Skin of body (tissue), 2 donors: ENCODE data around the gene SLU7. TPM values are rescaled to one million over a fixed set of nuclear protein-coding genes. Genes with fewer than 3 reads are reported as not detected.

Experiments
- DNase-seq: peaks from one replicate; lab custom pipeline; 2025; lab: John Stamatoyannopoulos, UW
- total RNA-seq: library from RNA; depleted of rRNA; stranded (reverse); fragments of >200 nt; gene quantifications from one replicate; pipeline ENCODE4 v1.2.3, GENCODE V29; 2014

The SLU7 gene
- total RNA-seq, 1 donor from 2014 or later = 42.7 TPM

DNA sequence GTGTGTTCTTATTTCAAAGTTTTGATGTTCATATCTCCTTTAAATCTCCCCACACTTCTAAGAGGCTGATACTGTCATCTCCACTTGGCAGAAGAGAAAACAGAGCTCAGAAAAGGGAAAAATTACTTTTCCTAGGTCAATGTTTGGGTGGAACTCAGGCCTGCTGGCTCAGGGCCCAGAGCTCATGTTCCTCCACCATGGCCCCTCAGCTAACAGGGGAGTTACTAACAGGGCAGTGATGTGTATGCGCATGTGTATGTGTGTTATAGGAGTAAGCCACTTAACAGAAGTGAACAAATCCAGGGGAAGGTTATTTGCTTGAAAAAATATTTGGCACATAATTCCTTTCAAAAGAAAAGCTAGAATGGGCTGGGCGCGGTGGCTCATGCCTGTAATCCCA lies 51.0 kb downstream of the SLU7 start:
- peak; percentile 67 for DNase-seq

GRCh38 chr5:160367261-160367660 lies 51.6 kb downstream of the SLU7 start:
- DNase-seq = no peak

- DNase-seq = no peak
Measured at GRCh38 chr5:160366230-160366629, 52.7 kb downstream of the SLU7 start.

GRCh38 chr5:160363660-160364395 lies 55.1 kb downstream of the SLU7 start:
- peak; percentile 90 for DNase-seq

DNA sequence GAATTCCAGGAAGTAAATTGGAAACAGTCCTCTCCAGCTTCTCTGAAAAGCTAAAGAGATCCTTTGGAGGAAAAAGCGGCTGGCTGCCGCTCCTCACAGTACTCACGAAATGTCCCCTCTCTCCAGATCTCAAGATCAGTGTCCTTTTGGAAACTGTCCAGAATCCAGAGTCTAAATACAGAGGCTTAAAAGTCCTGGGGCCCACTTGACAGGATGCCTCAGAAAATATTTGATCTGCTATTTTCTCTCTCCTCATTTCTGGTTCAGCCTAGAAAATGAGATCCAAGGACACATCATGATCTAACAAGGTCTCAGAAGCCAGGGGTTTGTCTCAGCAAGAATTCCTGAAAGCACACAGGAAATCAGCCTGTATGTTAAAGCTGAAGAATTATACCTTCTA lies 55.7 kb downstream of the SLU7 start:
- DNase-seq = peak; percentile 88

- DNase-seq = no peak
Measured at GRCh38 chr5:160361624-160362228, 57.2 kb downstream of the SLU7 start.

- no peak for DNase-seq
Measured at GRCh38 chr5:160360310-160360709, 58.6 kb downstream of the SLU7 start.

- no peak for DNase-seq
Measured at GRCh38 chr5:160359816-160360215, 59.1 kb downstream of the SLU7 start.

- DNase-seq = peak; percentile 55
Measured at GRCh38 chr5:160359242-160359641, 59.6 kb downstream of the SLU7 start.

- peak; percentile 79 for DNase-seq
Measured at GRCh38 chr5:160357861-160358411, 60.9 kb downstream of the SLU7 start.

DNA sequence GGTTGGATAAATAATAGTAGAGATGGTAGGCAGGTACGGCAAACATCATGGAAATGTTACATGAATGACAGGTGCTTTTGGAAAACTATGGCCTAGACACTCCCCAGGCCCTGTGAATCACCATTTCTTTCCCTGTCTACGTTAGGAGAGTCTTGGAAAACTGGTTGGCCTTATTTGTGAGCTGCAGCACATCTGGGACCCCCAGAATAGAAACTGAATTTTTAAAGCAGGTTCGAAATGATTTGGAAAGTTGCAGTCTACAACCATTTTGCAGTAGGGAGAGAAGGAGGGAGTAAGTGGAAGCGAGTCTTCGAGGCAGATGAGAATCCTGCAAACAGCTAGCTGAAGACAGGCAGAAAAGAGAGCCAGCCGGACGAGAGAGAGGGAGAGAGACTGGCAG lies 61.5 kb downstream of the SLU7 start:
- DNase-seq = no peak

GRCh38 chr5:160356550-160357347 lies 62.1 kb downstream of the SLU7 start:
- DNase-seq = no peak

DNA sequence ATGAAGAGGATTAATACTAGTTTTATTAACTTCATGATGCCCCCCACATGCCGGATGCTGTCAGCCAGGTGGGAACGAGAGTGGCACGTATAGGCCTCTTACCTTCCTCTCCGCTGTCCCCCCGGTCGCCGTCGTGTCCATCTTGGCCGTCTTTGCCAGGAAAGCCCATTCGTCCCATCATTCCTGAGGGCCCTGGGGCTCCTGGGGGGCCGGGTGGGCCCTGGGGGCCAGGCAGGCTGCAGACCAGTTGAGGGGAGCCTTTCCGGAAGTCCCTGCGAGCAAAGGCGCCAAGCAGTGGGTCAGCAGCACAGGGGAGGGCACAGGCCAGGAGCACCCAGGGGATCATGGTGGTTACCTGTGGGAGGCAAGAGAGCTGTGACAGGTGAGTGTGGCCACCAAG lies 64.2 kb downstream of the SLU7 start:
- no peak for DNase-seq

DNA sequence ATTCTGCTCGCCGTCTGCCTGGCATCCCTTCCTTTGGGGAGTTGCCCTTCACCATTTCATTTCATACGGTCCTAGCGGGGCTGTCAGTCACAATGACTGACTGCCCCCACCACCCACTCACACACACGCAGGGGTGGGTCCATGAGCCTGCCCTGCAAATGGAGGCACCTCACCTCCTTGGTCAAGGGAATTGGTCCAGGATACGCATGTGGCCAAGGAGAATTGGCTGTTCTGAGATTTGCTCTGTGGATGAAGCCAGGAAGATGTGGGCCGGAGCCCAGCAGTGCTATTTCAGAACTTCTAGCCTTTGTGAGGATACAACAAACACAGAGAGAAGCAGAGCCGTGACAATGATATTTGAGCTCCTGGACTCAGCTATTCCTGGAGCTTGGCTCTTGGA lies 65.5 kb downstream of the SLU7 start:
- no peak for DNase-seq

- DNase-seq = no peak
Measured at GRCh38 chr5:160352308-160352707, 66.6 kb downstream of the SLU7 start.

Other genes starting within 250 kb of the SLU7 start
- gene FABP6, start 189.6 kb downstream of the SLU7 start, total RNA-seq = not detected
- gene CCNJL, start 106.5 kb downstream of the SLU7 start, total RNA-seq = 3.2 TPM
- gene C1QTNF2, start 48.5 kb downstream of the SLU7 start, total RNA-seq = 12.3 TPM
- 10.5 TPM for gene FAM200C, start 19.0 kb downstream of the SLU7 start, total RNA-seq
- 32.2 TPM for gene PTTG1, start 2.8 kb upstream of the SLU7 start, total RNA-seq